H9 (cell line): ENCODE data around the gene ADM. TPM values are rescaled to one million over a fixed set of nuclear protein-coding genes. Genes with fewer than 3 reads are reported as not detected.
A peak's percentile ranks its signal among the peaks of the same experiment; 100 is the strongest.

ENCODE experiments used
- DNase-seq: peaks from one replicate; pipeline ENCODE4 v3.0.0-alpha.2; 2017
- H2AFZ ChIP-seq: one replicate; pipeline ENCODE4 v1.6.1; 2013; ENCODE audit warnings: mild to moderate bottlenecking, low read length, control low read depth, moderate library complexity
- H2AK5ac ChIP-seq: 2 replicates; pipeline ENCODE4 v1.6.1; 2013; ENCODE audit warnings: low read length, control low read depth, mixed read lengths; ENCODE audit not compliant: insufficient read length
- H2BK120ac ChIP-seq: one replicate; pipeline ENCODE4 v1.6.1; 2013; ENCODE audit warnings: low read depth, mild to moderate bottlenecking, low read length, control low read depth, inconsistent platforms; ENCODE audit not compliant: poor library complexity, severe bottlenecking
- H2BK12ac ChIP-seq: 2 replicates; pipeline ENCODE4 v1.6.1; 2013; ENCODE audit warnings: low read length, control low read depth, mixed read lengths, low read depth; ENCODE audit not compliant: insufficient read length
- H2BK15ac ChIP-seq: 2 replicates; pipeline ENCODE4 v1.6.1; 2013; ENCODE audit warnings: low read depth, low read length, control low read depth
- H2BK20ac ChIP-seq: one replicate; pipeline ENCODE4 v1.6.1; 2013; ENCODE audit warnings: low read depth, mild to moderate bottlenecking, low read length, control low read depth, inconsistent platforms; ENCODE audit not compliant: poor library complexity, severe bottlenecking
- H2BK5ac ChIP-seq: 2 replicates; pipeline ENCODE4 v1.6.1; 2013; ENCODE audit warnings: low read length, control low read depth, mixed read lengths; ENCODE audit not compliant: insufficient read length
- H3K14ac ChIP-seq: 2 replicates; pipeline ENCODE4 v1.6.1; 2013; ENCODE audit warnings: low read length, control low read depth; ENCODE audit not compliant: insufficient read depth
- H3K18ac ChIP-seq: 2 replicates; pipeline ENCODE4 v1.6.1; 2013; ENCODE audit warnings: low read depth, mild to moderate bottlenecking, mixed read lengths, low read length, control low read depth; ENCODE audit not compliant: insufficient read length
- H3K23ac ChIP-seq: 2 replicates; pipeline ENCODE4 v1.6.1; 2013; ENCODE audit warnings: low read length, control low read depth, mixed read lengths, low read depth; ENCODE audit not compliant: insufficient read length
- H3K23me2 ChIP-seq: 2 replicates; pipeline ENCODE4 v1.6.1; 2013; ENCODE audit warnings: low read depth, mild to moderate bottlenecking, mixed read lengths, low read length, control low read depth; ENCODE audit not compliant: insufficient read length, poor library complexity, severe bottlenecking
- H3K27ac ChIP-seq: 2 replicates; pipeline ENCODE4 v1.5.1; 2013; ENCODE audit warnings: low read length, control low read depth, mixed read lengths, low read depth; ENCODE audit not compliant: insufficient read length
- H3K27me3 ChIP-seq: 2 replicates; pipeline ENCODE4 v1.6.1; 2013; ENCODE audit warnings: low read length, control low read depth, inconsistent platforms; ENCODE audit not compliant: insufficient read depth
- H3K4ac ChIP-seq: 2 replicates; pipeline ENCODE4 v1.6.1; 2013; ENCODE audit warnings: low read depth, mild to moderate bottlenecking, control low read depth, inconsistent platforms, low read length, moderate library complexity
- H3K4me1 ChIP-seq: 2 replicates; pipeline ENCODE4 v1.6.1; 2013; ENCODE audit warnings: low read length, control low read depth, inconsistent platforms; ENCODE audit not compliant: insufficient read depth
- H3K4me2 ChIP-seq: 2 replicates; pipeline ENCODE4 v1.6.1; 2013; ENCODE audit warnings: low read length, control low read depth, mixed read lengths; ENCODE audit not compliant: insufficient read length, insufficient read depth
- H3K56ac ChIP-seq: 2 replicates; pipeline ENCODE4 v1.6.1; 2013; ENCODE audit warnings: low read depth, mild to moderate bottlenecking, mixed read lengths, low read length, control low read depth; ENCODE audit not compliant: insufficient read length
- H3K79me1 ChIP-seq: 2 replicates; pipeline ENCODE4 v1.6.1; 2013; ENCODE audit warnings: low read depth, mild to moderate bottlenecking, moderate library complexity, low read length, control low read depth, inconsistent platforms; ENCODE audit not compliant: insufficient read depth, poor library complexity, severe bottlenecking
- H3K79me2 ChIP-seq: 2 replicates; pipeline ENCODE4 v1.6.1; 2013; ENCODE audit warnings: low read length, control low read depth, inconsistent platforms; ENCODE audit not compliant: insufficient read depth
- H3K9ac ChIP-seq: 2 replicates; pipeline ENCODE4 v1.6.1; 2013; ENCODE audit warnings: low read length, control low read depth, mixed read lengths; ENCODE audit not compliant: insufficient read length; ENCODE audit errors: extremely low read depth
- H3K9me3 ChIP-seq: one replicate; pipeline ENCODE4 v1.6.1; 2013; ENCODE audit warnings: low read depth, low read length, inconsistent platforms; ENCODE audit not compliant: control insufficient read depth
- H3T11ph ChIP-seq: one replicate; pipeline ENCODE4 v1.6.1; 2013; ENCODE audit warnings: mild to moderate bottlenecking, low read length, control low read depth, inconsistent platforms
- H4K20me1 ChIP-seq: one replicate; pipeline ENCODE4 v1.6.1; 2013; ENCODE audit not compliant: control insufficient read depth, insufficient read length, insufficient read depth
- H4K5ac ChIP-seq: 2 replicates; pipeline ENCODE4 v1.6.1; 2013; ENCODE audit warnings: low read depth, mild to moderate bottlenecking, mixed read lengths, low read length, control low read depth; ENCODE audit not compliant: insufficient read length
- H4K8ac ChIP-seq: replicated peaks from 2 replicates; pipeline ENCODE4 v1.6.1; 2013; ENCODE audit warnings: low read length, control low read depth, mixed read lengths, low read depth; ENCODE audit not compliant: insufficient read length
- H4K91ac ChIP-seq: 2 replicates; pipeline ENCODE4 v1.6.1; 2013; ENCODE audit warnings: low read depth, mild to moderate bottlenecking, moderate library complexity, mixed read lengths, low read length, control low read depth; ENCODE audit not compliant: insufficient read length
- H3K27ac Mint-ChIP-seq, 3 experiments: 2 replicates in 2 of 3; 3 replicates in 1 of 3; pipeline ENCODE4 v1.8.0; 2020 to 2021; ENCODE audit warnings: mixed read lengths in 3 of 3, mild to moderate bottlenecking in 1 of 3, moderate library complexity in 1 of 3
- H3K27me3 Mint-ChIP-seq: 2 replicates; pipeline ENCODE4 v1.8.0; 2021; ENCODE audit warnings: low read depth, mild to moderate bottlenecking, moderate library complexity, mixed read lengths
- H3K36me3 Mint-ChIP-seq, 3 experiments: 2 replicates in 2 of 3; 3 replicates in 1 of 3; pipeline ENCODE4 v1.8.0; 2020 to 2021; ENCODE audit warnings: low read depth in 3 of 3, mixed read lengths in 3 of 3; ENCODE audit not compliant: insufficient read depth in 1 of 3
- H3K4me1 Mint-ChIP-seq, 2 experiments: 2 replicates each; pipeline ENCODE4 v1.8.0; 2020; ENCODE audit warnings: mixed read lengths in 2 of 2
- H3K4me3 Mint-ChIP-seq, 2 experiments: 2 replicates in 1 of 2; 3 replicates in 1 of 2; pipeline ENCODE4 v1.8.0; 2020 to 2021; ENCODE audit warnings: mild to moderate bottlenecking in 2 of 2, mixed read lengths in 2 of 2, moderate library complexity in 1 of 2
- H3K9me3 Mint-ChIP-seq, 2 experiments: 2 replicates in 1 of 2; 3 replicates in 1 of 2; pipeline ENCODE4 v1.8.0; 2020; ENCODE audit warnings: mild to moderate bottlenecking in 2 of 2, mixed read lengths in 2 of 2, moderate library complexity in 1 of 2
- WGBS: extraction: QIAGEN DNeasy Blood & Tissue Kit; methylation state at CpG from one replicate; pipeline ENCODE4 v1.1.7; 2013; ENCODE audit warnings: missing lambda C conversion rate, low lambda C conversion rate, mixed read lengths; ENCODE audit not compliant: insufficient read length; ENCODE audit errors: extremely low coverage; 5-methylcytosine and 5-hydroxymethylcytosine counted together
- total RNA-seq: library from RNA; stranded (reverse); gene quantifications from 2 replicates; pipeline ENCODE4 v1.2.1, GENCODE V29; 2021
- TF ChIP-seq, protein P1 (sequence below): fragments of 200-600 bp; sonication (generic); conservative IDR thresholded peaks from 3 replicates; pipeline ENCODE4 v1.8.0; 2021; ENCODE audit warnings: antibody characterized with exemption, mild to moderate bottlenecking

Gene ADM
- total RNA-seq, 1 experiment from 2014 or later: 99.1 TPM

DNA sequence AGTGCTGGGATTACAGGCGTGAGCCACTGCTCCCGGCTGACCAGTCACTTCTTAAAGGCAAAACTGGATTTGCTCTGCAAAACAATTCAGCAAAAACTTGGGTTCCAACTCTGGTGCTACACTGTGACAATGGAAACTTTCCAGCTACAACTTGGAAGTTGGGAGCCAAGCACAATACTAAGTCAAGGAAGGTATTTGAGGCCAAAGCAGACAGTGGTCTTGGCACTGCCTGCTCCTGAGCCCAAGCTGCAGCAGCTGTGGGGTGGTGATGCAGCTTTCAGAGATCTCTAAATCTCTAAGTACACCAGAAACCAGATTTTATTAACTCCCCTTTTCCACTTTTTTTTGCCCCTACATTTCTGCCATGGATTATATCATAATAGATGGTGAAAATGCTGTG lies 17.5 kb downstream of the ADM start:
- Mint-ChIP-seq H3K36me3 (no peaks in the 10 kb centered on the region; a peak in 1 of 7 replicates), H3K4me3 (peak overlapping the region in 1 of 2 experiments; percentile 21; a peak in 1 of 5 replicates), H3K27me3 (0 out of 2 replicates have a peak, but pooled peaks cover 2% of the 10 kb centered on the region), H3K9me3 (no peaks in the 10 kb centered on the region; a peak in 1 of 5 replicates), H3K4me1 (peaks cover 47 to 65% of the 10 kb centered on the region in 2 experiments), H3K27ac (no peak overlapping the region)
- Histone ChIP-seq H3K14ac (no peak overlapping the region), H2BK12ac (no peak overlapping the region), H2AK5ac (no peak overlapping the region), H2BK5ac (no peak overlapping the region), H2BK20ac (no peak overlapping the region), H3T11ph (no peak overlapping the region), H3K23ac (no peak overlapping the region), H3K79me1 (no peaks in the 10 kb centered on the region), H3K56ac (no peak overlapping the region), H3K9ac (no peak overlapping the region), H4K20me1 (no peaks in the 10 kb centered on the region), H3K4me2 (no peak overlapping the region), H4K5ac (no peak overlapping the region), H3K4me1 (peaks cover 14% of the 10 kb centered on the region), H3K4ac (no peak overlapping the region), H3K18ac (no peak overlapping the region), H2BK120ac (no peak overlapping the region), H3K9me3 (no peaks in the 10 kb centered on the region), H4K8ac (no peak overlapping the region), H3K27me3 (no peaks in the 10 kb centered on the region), H2AFZ (no peak overlapping the region), H3K79me2 (no peaks in the 10 kb centered on the region), H3K27ac (no peak overlapping the region), H2BK15ac (no peak overlapping the region), H4K91ac (no peak overlapping the region), H3K23me2 (no peaks in the 10 kb centered on the region)
- no peak for DNase-seq
- TF ChIP-seq, protein P1, sequence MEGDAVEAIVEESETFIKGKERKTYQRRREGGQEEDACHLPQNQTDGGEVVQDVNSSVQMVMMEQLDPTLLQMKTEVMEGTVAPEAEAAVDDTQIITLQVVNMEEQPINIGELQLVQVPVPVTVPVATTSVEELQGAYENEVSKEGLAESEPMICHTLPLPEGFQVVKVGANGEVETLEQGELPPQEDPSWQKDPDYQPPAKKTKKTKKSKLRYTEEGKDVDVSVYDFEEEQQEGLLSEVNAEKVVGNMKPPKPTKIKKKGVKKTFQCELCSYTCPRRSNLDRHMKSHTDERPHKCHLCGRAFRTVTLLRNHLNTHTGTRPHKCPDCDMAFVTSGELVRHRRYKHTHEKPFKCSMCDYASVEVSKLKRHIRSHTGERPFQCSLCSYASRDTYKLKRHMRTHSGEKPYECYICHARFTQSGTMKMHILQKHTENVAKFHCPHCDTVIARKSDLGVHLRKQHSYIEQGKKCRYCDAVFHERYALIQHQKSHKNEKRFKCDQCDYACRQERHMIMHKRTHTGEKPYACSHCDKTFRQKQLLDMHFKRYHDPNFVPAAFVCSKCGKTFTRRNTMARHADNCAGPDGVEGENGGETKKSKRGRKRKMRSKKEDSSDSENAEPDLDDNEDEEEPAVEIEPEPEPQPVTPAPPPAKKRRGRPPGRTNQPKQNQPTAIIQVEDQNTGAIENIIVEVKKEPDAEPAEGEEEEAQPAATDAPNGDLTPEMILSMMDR: no peak
- no CpG with 5 or more reads among the region's 2 CpGs for WGBS
